HG02970 (cell line): Measurements from ENCODE around the gene KPNA1.
"Not testable (repeated sequence)": the region's sequence is repeated elsewhere in the genome, so short reads cannot be mapped to it uniquely, and the experiment has no call there.

Experiments used
- ATAC-seq: cut with Tn5 transposase; IDR thresholded peaks from one replicate; pipeline ENCODE4 v1.9.1; 2021; ENCODE audit warnings: mild to moderate bottlenecking, moderate library complexity, moderate number of reproducible peaks; ENCODE audit not compliant: unreplicated experiment, low FRiP score

Gene KPNA1

DNA sequence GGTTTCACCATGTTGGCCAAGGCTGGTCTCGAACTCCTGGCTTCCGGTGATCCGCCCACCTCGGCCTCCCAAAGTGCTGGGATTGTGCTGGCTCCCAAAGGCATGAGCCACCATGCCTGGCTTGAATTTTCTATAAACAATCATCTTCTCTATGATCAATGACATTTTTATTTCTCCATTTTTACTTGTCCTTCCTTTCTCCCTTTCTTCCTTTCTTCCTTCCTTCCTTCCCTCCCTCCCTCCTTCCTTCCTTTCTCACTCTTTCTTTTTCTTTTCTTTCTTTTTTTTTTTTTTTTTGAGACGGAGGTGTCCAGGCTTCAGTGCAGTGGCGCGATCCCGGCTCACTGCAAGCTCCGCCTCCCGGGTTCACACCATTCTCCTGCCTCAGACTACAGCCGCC is 8.6 kb upstream of the KPNA1 start:
- ATAC-seq = no peak

DNA sequence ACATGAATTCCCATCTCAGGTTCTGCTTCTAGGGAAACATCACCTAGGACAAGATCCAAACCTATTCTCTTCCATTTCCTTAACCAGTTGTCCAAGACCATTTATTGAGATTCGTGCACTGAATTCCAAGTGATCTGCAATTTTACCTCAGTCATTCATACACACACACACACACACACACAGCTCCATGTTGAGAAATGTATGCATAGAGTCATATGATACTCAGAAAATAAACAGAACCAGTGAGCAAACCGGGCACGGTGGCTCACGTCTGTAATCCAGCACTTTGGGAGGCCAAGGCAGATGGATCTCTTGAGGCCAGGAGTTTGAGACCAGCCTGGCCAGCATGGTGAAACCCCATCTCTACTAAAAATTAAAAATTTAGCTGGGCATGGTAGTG is 6.1 kb upstream of the KPNA1 start:
- ATAC-seq = no peak

DNA sequence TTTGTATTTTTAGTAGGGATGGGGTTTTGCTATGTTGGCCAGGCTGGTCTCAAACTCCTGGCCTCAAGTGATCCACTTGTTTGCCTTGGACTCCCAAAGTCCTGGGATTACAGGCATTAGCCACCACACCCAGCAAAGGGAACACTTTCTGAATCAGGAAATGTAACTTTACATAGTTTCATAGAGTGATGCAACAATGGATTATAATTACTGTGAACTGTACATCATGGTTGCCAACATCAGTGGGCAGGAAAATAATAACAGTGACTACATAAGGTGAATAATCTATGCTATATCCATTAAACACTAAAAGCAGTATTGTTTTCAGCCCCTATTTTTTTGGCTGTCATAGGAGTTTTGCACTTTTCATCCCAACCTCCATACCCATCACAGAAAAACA is 5.0 kb upstream of the KPNA1 start:
- no peak for ATAC-seq

DNA sequence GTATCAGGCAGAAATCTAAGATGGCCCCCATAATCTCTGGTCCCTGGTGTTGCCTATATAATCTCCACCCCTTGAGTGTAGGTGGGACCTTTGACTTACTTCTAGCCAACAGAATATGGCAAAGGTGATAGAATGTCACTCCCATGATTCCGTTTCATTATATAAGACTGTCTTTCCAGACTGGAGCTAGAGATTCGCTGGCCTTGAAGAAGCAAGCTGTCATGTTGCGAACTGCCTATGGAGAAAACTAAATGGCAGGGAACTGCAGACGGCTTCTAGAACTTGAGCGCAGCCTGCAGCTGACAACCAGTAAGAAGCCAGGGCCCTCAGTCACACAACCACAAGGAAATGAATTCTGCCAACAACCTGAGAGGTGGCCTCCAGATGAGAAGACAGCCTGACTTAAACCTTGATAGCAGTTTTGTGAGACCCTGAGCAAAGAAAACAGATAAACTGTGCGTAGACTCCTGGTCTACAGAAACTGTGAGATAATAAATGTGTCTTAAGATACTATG is 2.2 kb upstream of the KPNA1 start:
- ATAC-seq = no peak

DNA sequence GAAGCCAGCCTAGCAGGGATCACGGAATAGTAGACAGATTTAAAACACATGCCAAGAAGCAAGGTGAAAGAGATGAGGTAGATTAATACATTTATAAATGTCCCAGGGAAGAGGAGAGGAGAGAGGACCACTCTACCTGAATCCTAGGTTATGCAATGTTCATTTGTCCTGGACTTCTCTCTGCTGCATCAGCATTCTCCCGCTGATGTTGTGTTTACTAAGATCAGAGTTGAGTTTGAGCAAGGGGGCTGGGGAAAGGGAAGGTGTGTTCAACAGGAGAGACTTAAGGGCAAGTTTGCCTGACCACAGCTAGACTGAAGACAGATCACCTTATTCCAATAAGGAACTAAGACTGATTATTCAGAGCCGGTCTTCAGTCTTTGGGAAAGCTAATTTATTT is 1.1 kb upstream of the KPNA1 start:
- ATAC-seq = no peak

DNA sequence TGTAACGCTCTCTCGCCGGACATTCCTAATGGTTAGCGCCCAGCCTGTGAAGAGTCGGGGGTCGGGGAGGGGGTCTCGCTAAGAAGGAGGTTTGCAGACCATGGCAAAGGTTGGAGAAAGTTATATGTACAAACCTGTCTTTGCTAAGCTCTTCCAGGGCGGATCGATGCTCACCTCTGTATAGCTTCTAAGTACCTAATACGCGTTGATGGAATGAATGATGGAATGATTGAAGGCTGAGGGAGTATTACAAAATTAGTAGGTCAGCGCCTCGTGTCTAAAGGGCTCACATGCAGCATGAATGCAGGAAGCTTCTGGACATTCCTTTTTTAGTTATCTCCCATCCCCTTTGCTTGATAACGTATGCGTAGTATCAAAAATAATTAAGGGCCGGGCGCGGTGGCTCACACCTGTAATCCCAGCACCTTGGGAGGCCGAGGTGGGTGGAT is 305 bp upstream of the KPNA1 start:
- no peak for ATAC-seq

DNA sequence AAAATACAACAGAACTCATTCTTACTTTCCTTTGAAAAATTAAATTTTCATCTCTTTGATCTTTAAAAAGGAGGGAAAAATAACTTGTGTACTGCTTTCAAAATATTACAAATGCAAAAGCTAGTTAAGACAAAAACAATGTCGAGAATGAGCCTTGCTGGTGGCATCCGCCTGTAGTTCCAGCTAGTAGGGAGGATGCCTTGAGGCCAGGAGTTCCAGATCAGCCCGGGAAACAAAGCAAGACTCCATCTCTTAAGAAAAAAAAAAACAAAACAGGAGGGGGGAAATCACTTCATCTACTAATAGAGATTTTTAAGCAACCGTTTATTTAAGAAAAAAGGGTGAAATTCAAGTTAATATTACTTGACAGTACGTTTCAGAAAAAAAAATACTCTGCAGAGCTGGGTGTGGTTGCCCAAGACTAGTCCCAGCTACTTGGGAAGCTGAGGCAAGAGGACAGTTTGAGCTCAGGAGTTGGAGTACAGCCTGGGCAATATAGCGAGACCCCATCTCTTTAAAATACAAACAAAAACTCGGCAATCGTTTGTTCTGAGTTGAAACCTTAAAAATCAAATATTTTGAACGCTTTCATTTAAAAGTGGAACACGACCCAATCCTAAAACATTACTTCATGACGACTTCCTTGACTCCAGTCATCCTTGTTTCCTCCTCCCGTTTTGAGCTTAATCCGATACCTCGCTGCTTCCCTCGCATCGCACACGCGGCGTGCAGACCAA is 1.2 kb downstream of the KPNA1 start:
- ATAC-seq = no peak

DNA sequence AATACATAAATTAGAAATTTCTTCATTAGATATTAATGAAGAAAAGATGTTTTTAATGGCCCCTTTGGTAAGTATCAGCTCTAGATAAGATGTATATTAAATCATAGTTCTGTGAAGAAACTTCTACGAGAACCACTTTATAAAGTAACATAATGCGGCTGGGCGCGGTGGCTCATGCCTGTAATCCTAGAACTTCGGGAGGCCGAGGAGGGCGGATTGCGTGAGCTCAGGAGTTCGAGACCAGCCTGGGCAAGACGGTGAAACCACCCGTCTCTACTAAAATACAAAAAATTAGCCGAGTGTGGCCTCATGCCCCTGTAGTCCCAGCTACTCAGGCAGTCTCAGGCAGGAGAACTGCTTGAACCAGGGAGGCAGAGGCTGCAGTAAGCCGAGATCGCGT is 2.5 kb downstream of the KPNA1 start:
- ATAC-seq = no peak

DNA sequence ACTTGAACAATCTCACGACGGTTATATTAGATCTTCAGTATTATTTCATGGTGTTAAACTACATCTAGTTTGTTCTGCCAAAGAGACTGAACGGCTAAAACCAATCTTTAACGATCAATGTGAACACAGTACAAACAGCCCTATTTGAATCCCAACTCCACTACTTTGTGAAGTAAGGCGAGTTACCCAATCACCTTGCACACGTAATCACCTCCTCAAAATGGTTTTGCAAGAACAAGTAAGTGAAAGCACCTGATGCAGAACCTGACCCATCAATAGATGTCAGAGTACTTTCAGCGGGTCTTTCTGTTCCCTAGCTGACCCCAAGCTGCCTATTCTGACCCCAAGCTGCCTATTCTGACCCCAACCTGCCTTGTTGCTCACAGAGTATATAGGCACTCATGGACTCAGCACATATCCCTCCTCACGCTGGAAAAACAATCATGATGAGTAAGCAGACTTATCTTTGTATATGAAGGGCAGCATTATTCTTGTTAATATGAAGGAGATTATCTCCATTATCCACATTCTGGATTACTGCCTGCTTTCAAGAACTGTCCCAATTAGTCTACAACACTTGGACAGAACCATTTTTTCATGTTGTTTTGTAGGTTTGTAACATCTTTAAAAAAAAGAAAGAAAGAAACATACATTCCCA is 3.7 kb downstream of the KPNA1 start:
- no peak for ATAC-seq

DNA sequence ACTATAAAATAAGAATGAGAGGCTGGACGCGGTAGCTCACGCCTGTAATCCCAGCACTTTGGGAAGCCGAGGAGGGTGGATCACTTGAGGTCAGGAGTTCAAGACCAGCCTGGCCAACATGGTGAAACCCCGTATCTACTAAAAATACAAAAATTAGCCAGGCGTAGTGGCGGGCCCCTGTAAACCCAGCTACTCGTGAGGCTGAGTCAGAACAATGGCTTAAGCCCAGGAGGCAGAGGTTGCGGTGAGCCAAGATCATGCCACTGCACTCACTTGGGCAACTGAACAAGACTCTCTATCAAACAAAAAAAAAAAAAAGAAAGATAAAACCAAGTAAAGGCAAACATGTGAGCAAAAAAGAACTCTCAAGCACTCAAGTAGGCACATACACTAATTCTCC is 5.8 kb downstream of the KPNA1 start:
- ATAC-seq = not testable (repeated sequence)

DNA sequence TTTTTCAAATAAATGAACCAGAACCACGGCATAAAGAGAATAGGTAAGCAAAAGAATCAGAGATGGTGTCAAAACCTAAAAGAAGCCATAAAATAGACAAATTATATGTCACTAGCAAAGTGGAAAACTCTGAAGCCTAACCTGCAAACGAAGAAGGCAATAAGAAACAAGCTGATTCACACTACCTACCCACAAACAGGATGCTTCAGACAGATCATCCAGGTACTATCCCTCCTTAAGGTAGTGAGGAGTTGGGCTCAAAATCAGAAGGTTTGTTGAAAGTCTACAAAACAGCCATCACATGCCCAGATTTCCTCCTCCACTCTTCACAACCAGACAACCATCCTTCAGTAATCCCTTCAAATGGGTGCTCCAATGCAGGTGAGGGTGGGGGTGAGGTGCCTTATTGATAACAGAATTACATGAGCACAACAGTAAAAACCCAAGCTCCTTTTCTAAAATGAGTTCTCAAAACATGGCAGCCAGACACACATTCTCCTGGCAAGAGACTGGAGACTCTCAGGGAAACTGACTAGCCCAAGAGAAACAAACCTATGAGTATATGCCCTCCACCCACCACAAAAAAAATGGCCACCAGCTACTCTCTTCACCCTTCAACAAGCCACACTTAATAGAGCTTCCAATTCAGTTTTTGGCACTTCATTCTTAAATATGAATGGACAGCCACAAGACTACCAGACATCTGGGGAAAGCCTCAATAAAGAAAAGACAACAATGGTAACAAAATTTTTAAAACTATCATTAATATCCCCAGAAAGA is 6.4 kb downstream of the KPNA1 start:
- ATAC-seq = no peak

DNA sequence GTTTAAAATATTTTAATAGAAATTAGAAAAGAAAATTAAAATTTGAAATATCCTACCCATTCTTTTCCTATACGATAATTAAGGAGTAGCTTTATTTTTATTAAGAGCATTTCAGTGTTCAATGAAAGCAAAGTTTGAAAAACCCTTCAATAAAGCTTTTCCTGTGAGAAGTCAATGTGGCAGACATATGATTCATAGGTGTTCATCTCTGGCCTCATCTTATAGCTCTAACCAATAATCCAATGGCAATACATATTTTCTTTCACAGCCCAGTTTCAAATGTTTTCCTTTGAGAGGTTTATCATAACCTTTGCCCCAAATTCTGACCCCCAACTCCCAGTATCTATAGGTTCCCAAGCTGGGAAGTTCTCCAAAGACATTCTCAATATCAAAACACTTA is 8.3 kb downstream of the KPNA1 start:
- no peak for ATAC-seq

DNA sequence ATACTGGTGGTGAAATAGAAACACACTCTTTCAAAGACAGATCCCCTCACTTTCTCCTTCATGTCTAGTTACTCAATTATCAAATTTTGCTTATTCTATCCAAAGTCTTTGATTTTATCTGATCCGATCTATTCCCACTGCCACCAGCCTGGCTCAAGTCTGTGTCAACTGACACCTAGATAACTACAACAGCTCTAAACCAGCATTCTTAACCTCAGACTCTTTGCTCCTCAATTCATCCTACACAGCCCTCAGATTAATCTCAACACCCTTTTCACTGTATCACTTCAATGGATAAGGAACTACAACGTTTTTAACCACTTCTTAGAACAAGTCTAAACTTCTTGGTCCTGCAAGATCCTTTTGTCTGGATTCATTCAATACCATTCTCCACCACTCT is 9.1 kb downstream of the KPNA1 start:
- ATAC-seq = no peak

DNA sequence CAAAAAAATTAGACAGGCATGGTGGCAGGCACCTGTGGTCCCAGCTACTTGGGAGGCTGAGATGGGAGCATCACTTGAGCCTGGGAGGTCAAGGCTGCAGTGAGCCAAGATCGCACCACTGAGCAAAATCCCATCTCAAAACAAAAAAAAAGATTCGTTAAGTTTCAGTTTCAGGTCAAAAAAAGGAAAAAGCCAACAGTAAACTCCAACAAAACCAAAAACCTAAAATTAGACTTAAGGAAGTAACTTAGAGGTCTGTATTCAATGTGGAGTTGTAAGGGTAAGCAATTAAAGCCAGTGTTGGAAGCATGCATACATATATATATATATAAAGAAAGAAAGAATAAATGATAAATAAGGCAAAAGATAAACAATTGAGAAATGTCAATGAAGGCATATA is 11.8 kb downstream of the KPNA1 start:
- ATAC-seq = no peak

DNA sequence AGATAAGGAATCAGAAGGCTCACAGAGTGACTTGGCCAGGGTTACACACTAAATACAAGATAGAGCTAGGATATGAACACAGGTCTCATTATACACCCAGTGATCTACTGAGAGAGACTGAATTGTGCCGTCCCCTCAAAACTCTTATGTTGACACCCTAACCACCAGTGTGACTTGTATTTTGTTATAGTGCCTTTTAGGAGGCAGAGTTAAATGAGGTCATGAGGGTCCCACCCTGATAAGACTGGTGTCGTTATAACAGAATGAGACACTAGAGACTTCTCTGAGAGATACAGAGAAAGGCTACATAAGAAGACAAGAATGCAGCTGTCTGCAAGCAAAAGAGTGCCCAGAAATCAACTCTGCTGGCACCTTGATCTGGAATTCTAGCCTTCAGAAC is 12.6 kb downstream of the KPNA1 start:
- no peak for ATAC-seq

DNA sequence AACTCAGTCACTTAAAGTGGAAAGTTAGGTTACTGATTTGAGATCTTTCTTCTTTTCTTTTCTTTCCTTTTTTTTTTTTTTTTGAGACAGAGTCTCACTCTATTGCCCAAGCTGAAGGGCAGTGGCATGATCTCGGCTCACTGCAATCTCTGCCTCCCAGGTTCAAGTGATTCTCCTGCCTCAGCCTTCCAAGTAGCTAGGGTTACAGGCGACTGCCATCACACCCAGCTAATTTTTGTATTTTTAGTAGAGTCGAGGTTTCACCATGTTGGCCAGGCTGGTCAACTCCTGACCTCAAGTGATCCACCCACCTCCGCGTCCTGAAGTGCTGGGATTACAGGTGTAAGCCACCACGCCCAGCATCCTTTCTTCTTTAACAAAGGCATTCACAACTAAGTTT is 13.8 kb downstream of the KPNA1 start:
- not testable (repeated sequence) for ATAC-seq

DNA sequence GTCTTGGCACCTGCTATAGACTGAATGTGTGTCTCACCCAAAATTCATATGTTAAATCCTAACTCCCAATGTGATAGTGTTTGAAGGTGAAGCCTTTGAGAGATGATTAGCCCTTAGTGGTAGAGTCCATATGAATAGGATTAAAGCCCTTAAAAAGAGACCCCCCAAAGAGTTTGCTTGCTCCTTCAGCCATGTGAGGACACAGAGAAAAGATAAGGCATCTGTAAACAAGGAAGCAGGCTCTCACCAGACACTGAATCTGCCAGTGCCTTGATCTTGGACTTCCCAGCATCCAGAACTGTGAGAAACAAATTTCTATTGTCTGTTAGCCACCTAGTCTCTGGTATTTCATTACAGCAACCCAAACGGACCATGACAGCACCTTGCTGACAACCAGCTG is 16.6 kb downstream of the KPNA1 start:
- ATAC-seq = no peak

DNA sequence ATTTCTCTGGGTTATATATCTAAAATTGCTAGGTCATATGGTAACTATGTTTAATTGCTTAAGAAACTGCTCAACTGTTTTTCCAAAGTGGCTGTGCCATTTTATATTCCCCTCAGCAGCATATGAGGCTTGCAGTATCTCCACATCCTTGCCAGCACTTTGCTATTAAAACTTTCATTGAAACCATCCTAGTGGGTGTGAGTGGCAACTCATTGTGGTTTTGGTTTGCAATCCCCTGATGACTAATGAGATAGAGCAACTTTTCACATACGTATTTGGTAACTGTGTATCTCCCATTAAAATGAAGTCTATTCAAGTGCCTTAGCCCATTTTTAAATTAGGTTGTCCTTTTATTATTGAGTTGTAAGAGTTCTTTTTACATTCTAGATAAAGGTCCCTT is 17.3 kb downstream of the KPNA1 start:
- no peak for ATAC-seq

DNA sequence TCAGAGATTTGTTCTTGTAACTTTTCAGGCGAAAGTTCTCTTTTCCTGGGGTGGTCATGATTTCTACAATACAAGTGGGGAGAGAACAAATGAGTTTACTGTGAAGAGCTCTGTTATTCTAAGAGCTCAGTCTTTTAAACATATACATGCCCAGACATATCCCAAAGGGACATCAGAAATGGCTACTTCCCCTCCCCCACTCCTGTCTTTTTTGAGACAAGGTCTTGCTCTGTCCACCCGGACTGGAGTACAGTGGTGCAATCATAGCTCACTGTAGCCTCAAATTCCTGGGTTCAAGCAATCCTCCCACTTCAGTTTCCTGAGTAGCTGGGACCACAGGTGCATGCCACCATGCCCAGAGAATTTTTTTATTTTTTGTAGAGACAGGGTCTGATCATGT is 18.2 kb downstream of the KPNA1 start:
- ATAC-seq = no peak

DNA sequence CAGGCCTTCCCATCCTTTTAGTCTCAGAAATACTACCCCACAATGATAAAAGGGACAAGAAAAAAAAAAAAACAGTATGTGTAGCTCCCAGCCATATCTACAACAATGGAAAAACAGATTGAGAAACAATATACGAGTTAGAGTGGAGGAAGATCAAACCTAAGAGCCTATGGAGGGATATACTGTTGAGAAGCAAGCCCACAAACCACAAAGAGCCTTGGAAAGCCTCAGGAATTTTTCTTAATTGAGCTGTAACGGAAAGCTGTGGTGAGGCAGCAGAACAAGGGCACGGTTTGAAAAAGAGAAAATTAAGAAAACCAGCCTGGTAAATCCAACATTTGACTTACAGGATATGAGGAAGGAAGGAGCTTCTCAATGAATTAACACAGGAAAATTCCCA is 21.4 kb downstream of the KPNA1 start:
- no peak for ATAC-seq

DNA sequence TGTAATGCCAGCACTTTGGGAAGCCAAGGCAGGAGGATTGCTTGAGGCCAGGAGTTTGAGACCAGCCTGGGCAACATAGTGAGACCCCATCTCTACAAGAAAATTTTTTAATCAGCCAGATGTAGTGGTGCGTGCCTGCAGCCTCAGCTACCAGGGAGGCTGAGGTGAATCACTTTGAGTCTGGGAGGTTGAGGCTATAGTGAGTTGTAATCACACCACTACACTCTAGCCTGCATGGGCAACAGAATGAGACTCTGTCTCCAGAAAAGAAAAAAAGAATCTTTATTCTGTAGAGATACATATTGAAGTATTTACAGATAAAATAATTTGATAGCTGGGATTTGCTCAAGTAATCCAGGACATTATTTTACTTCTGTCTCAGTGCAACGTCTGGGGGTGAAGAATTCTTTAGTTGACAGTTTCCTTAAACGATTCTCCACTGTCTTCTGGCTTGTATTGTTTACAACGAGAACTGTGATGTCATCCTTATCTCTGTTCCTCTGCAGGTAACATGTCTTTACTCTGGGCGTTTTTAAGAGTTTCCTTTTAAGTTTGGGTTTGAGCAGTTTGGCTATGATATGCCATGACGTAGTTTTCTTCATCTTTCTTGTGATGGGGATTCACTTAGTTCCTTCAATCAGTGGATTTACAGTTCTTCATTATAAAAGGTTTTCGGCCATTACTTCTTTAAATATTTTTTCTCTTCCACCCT is 26.3 kb downstream of the KPNA1 start:
- ATAC-seq = no peak
